Measurements from ENCODE around the gene CYTH1.

CYTH1 gene

DNA sequence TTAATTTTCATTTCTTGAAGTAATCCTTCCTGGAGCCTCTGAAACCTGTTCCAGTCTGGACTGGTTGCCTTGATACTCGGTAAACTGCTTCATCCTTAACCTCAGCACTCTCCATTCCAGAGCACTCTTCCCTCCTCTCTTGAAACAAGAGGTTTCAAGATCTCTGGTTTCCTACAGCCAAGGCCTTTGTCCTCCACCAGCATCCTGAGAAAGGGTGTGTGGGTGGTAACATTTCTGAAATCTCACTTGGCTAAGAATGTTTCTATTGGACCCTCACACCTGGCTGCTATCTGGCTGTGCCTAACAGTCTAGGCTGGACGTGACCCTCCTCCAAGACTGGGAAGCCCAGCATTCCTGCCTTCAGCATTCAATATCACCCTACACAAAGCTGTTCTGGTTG lies 99.7 kb downstream of the CYTH1 start:
- Histone ChIP-seq H4K20me1 (ENCODE audit: insufficient read depth, low read length) (no peaks in the 10 kb centered on the region; the same call in 1 of the 2 replicates), H3K36me3 (ENCODE audit: insufficient read depth, low read length) (peaks cover 11% of the 10 kb centered on the region; the same call in 1 of the 2 replicates), H3K27ac (ENCODE audit: low read length) (no peak overlapping the region), H3K4me3 (ENCODE audit: low read depth in 1 of 2, low read length in 2 of 2) (no peak overlapping the region), H3K27me3 (ENCODE audit: insufficient read depth, low read length, poor library complexity) (no peaks in the 10 kb centered on the region), H3K4me1 (ENCODE audit: insufficient read depth, low read length) (no peaks in the 10 kb centered on the region), H3K9ac (ENCODE audit: low read depth, low read length) (no peak overlapping the region), H3K4me2 (ENCODE audit: insufficient read depth, low read length) (no peak overlapping the region), H3K79me2 (ENCODE audit: insufficient read depth, low read length) (no peaks in the 10 kb centered on the region), H3K9me3 (ENCODE audit: insufficient read depth, low read length, severe bottlenecking) (no peaks in the 10 kb centered on the region), H2AFZ (ENCODE audit: low read depth, low read length) (no peak overlapping the region)
- DNase-seq (no peak), ATAC-seq (ENCODE audit: insufficient read depth, low read depth) (no peak)
- TF ChIP-seq, protein P1, sequence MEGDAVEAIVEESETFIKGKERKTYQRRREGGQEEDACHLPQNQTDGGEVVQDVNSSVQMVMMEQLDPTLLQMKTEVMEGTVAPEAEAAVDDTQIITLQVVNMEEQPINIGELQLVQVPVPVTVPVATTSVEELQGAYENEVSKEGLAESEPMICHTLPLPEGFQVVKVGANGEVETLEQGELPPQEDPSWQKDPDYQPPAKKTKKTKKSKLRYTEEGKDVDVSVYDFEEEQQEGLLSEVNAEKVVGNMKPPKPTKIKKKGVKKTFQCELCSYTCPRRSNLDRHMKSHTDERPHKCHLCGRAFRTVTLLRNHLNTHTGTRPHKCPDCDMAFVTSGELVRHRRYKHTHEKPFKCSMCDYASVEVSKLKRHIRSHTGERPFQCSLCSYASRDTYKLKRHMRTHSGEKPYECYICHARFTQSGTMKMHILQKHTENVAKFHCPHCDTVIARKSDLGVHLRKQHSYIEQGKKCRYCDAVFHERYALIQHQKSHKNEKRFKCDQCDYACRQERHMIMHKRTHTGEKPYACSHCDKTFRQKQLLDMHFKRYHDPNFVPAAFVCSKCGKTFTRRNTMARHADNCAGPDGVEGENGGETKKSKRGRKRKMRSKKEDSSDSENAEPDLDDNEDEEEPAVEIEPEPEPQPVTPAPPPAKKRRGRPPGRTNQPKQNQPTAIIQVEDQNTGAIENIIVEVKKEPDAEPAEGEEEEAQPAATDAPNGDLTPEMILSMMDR (IDR thresholded peaks at IDR 0.05; ENCODE audit: borderline replicate concordance, extremely low read depth, low read length, poor library complexity, severe bottlenecking) = no peak
- TF ChIP-seq EZH2 (IDR thresholded peaks at IDR 0.05; ENCODE audit: borderline replicate concordance, low read depth, low read length, severe bottlenecking) = no peak

DNA sequence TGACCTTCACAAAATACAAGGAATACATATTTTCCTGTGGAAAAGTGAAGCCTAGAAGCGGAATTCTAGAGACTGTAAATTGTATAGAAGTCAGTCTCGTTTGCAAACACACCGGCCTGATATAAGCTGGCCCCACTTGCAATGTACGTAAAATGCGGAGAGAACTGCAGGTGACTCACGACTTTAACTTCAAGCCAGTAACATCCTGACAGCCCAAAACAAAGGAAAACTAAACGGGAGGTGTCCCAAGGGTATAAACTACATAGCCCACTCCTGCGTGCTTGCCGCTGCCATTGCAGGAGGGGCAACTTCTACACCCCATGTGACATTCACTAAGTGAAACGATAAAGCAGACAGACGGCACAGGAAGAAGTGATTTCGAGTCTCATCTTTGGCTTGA lies 101.6 kb downstream of the CYTH1 start:
- Histone ChIP-seq H3K4me2 (ENCODE audit: insufficient read depth, low read length) (no peak overlapping the region), H3K27me3 (ENCODE audit: insufficient read depth, low read length, poor library complexity) (no peaks in the 10 kb centered on the region), H3K9ac (ENCODE audit: low read depth, low read length) (no peak overlapping the region), H3K4me3 (ENCODE audit: low read depth in 1 of 2, low read length in 2 of 2) (no peak overlapping the region), H3K9me3 (ENCODE audit: insufficient read depth, low read length, severe bottlenecking) (no peaks in the 10 kb centered on the region), H3K36me3 (ENCODE audit: insufficient read depth, low read length) (peaks cover 27% of the 10 kb centered on the region), H4K20me1 (ENCODE audit: insufficient read depth, low read length) (no peaks in the 10 kb centered on the region; the same call in 1 of the 2 replicates), H2AFZ (ENCODE audit: low read depth, low read length) (no peak overlapping the region), H3K4me1 (ENCODE audit: insufficient read depth, low read length) (no peaks in the 10 kb centered on the region), H3K79me2 (ENCODE audit: insufficient read depth, low read length) (no peaks in the 10 kb centered on the region), H3K27ac (ENCODE audit: low read length) (no peak overlapping the region)
- TF ChIP-seq, protein P1 (IDR thresholded peaks at IDR 0.05; ENCODE audit: borderline replicate concordance, extremely low read depth, low read length, poor library complexity, severe bottlenecking) = no peak
- no peak for TF ChIP-seq EZH2 (IDR thresholded peaks at IDR 0.05; ENCODE audit: borderline replicate concordance, low read depth, low read length, severe bottlenecking)
- DNase-seq (no peak), ATAC-seq (ENCODE audit: insufficient read depth, low read depth) (no peak)

DNA sequence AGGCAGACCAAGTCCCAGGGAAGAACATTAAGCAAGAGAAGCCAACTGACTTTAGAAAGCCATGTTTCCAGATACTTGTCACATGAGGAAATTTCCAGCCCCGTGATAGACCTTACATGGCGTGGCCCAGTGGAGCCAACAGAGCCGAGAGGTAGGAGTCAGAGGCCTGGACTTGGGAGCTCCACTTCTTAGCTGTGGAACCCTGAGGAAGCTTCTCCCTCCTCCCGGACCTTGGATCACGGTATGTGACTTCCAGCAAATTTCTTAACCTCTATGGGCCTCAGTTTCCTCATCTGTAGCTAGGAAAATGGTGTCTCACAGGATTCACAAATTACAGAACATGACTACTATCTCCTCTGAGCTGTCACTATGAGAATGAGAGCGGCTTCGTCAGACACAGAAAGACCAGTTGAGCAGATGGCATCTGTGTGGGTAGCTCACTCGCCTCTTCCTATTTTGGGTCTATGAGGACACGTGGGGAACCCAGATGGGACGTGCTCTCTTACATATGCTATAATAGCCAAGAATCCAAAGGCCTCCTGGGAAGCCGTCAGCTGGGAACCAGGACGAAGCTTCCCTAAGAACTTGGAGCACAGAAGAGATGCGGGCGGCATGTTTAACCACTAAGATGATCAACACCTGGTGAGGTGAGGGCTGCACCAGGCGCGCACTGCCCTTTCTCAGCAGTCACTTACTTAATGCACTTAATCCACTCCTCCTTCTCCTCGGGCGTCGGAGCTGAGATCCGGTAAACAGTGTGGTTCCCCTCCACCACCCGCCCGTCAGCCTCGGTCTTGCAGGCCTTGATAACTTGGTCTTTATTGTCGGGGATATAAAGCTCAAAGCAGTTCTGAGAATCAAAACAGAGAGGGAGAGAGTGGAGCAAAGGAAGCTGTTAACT lies 102.3 kb downstream of the CYTH1 start:
- H3K36me3 ChIP-seq (ENCODE audit: insufficient read depth, low read length) = peaks cover 33% of the 10 kb centered on the region
- H3K4me1 ChIP-seq (ENCODE audit: insufficient read depth, low read length) = no peaks in the 10 kb centered on the region
- H3K9me3 ChIP-seq (ENCODE audit: insufficient read depth, low read length, severe bottlenecking) = no peaks in the 10 kb centered on the region
- H3K4me2 ChIP-seq (ENCODE audit: insufficient read depth, low read length) = no peak overlapping the region
- H3K27ac ChIP-seq (ENCODE audit: low read length) = no peak overlapping the region
- no peak overlapping the region for H3K4me3 ChIP-seq (ENCODE audit: low read depth in 1 of 2, low read length in 2 of 2)
- no peak overlapping the region for H2AFZ ChIP-seq (ENCODE audit: low read depth, low read length)
- ATAC-seq (ENCODE audit: insufficient read depth, low read depth) (no peak), DNase-seq (no peak)
- TF ChIP-seq, protein P1 (IDR thresholded peaks at IDR 0.05; ENCODE audit: borderline replicate concordance, extremely low read depth, low read length, poor library complexity, severe bottlenecking) = no peak
- TF ChIP-seq EZH2 (IDR thresholded peaks at IDR 0.05; ENCODE audit: borderline replicate concordance, low read depth, low read length, severe bottlenecking) = no peak
- H3K9ac ChIP-seq (ENCODE audit: low read depth, low read length) = no peak overlapping the region
- H4K20me1 ChIP-seq (ENCODE audit: insufficient read depth, low read length) = no peaks in the 10 kb centered on the region; the same call in 1 of the 2 replicates
- H3K27me3 ChIP-seq (ENCODE audit: insufficient read depth, low read length, poor library complexity) = no peaks in the 10 kb centered on the region
- H3K79me2 ChIP-seq (ENCODE audit: insufficient read depth, low read length) = no peaks in the 10 kb centered on the region

All from DND-41 (cell line).